Right atrium auricular region (tissue), 2 donors: ENCODE results near the gene OPTC. TPM values are rescaled to one million over a fixed set of nuclear protein-coding genes. Genes with fewer than 3 reads are reported as not detected.
"Not testable (repeated sequence)": the region's sequence is repeated elsewhere in the genome, so short reads cannot be mapped to it uniquely, and the experiment has no call there.

Experiments used
- DNase-seq: peaks from one replicate; pipeline ENCODE4 v3.0.0-alpha.2; 2019; ENCODE audit warnings: low spot score
- H3K27ac ChIP-seq, 2 donors: fragments of 200-600 bp; sonication (generic); 1 replicate in 1 of 2; 2 replicates in 1 of 2; pipeline ENCODE4 v1.5.1; 2016 to 2019
- H3K27me3 ChIP-seq, 2 donors: fragments of 200-600 bp; sonication (generic); one replicate each; pipeline versions ENCODE4 v1.5.1 to v1.6.0; 2017 to 2019
- H3K36me3 ChIP-seq: fragments of 200-600 bp; sonication (generic); one replicate; pipeline ENCODE4 v1.5.1; 2016
- H3K4me1 ChIP-seq, 2 donors: fragments of 200-600 bp; sonication (generic); one replicate each; pipeline versions ENCODE4 v1.5.1 to v1.6.0; 2017 to 2019
- H3K4me3 ChIP-seq, 2 donors: fragments of 200-600 bp; sonication (generic); 1 replicate in 1 of 2; 2 replicates in 1 of 2; pipeline ENCODE4 v1.5.1; 2017 to 2019; ENCODE audit warnings: mild to moderate bottlenecking in 1 of 2, moderate library complexity in 1 of 2
- H3K9me3 ChIP-seq, 2 donors: fragments of 200-600 bp; sonication (generic); one replicate each; pipeline ENCODE4 v1.5.1; 2019
- CTCF ChIP-seq, 2 donors: fragments of 200-600 bp; sonication (generic); IDR thresholded peaks; one replicate each; pipeline ENCODE4 v1.5.1; 2019; ENCODE audit warnings: antibody characterized with exemption in 2 of 2
- total RNA-seq, 2 donors: library from RNA; depleted of rRNA; stranded (reverse); fragments of >200 nt; gene quantifications; one replicate each; pipeline ENCODE4 v1.1.0, GENCODE V29; 2016

OPTC gene
- total RNA-seq, 2 donors from 2014 or later, result not detected

GRCh38 chr1:203516184-203516583, 22.2 kb downstream of the OPTC start:
- Histone ChIP-seq H3K4me3 (no peak overlapping the region), H3K27ac (no peak overlapping the region), H3K9me3 (no peaks in the 10 kb centered on the region), H3K27me3 (no peaks in the 10 kb centered on the region), H3K4me1 (peaks cover 0 to 46% of the 10 kb centered on the region in 2 donors), H3K36me3 (no peaks in the 10 kb centered on the region)
- no peak for DNase-seq
- no peak for TF ChIP-seq CTCF (IDR thresholded peaks at IDR 0.05)

- TF ChIP-seq CTCF (IDR thresholded peaks at IDR 0.05), result no peak
- no peak overlapping the region for H3K27ac ChIP-seq
- H3K9me3 ChIP-seq, result no peaks in the 10 kb centered on the region
- H3K4me3 ChIP-seq, result no peak overlapping the region
- H3K27me3 ChIP-seq, result no peaks in the 10 kb centered on the region
- no peaks in the 10 kb centered on the region for H3K36me3 ChIP-seq
- H3K4me1 ChIP-seq, result peaks cover 0 to 47% of the 10 kb centered on the region in 2 donors
- no peak for DNase-seq
Measured at GRCh38 chr1:203516906-203517305, 23.0 kb downstream of the OPTC start.

- H3K4me3 ChIP-seq, result no peak overlapping the region
- TF ChIP-seq CTCF (IDR thresholded peaks at IDR 0.05), result no peak
- H3K36me3 ChIP-seq, result no peaks in the 10 kb centered on the region
- H3K27me3 ChIP-seq, result no peaks in the 10 kb centered on the region
- H3K4me1 ChIP-seq, result peaks cover 0 to 46% of the 10 kb centered on the region in 2 donors
- H3K27ac ChIP-seq, result no peak overlapping the region
- DNase-seq, result no peak
- no peaks in the 10 kb centered on the region for H3K9me3 ChIP-seq
Measured at GRCh38 chr1:203517426-203518110, 23.6 kb downstream of the OPTC start.

- not testable (repeated sequence) for DNase-seq, H3K4me3 ChIP-seq, H3K9me3 ChIP-seq, H3K27me3 ChIP-seq, H3K27ac ChIP-seq, H3K36me3 ChIP-seq
- peaks cover 0 to 40% of the 10 kb centered on the region in 2 donors for H3K4me1 ChIP-seq
Measured at GRCh38 chr1:203518139-203518538, 24.2 kb downstream of the OPTC start.

GRCh38 chr1:203518541-203518940, 24.6 kb downstream of the OPTC start:
- Histone ChIP-seq H3K9me3 (no peaks in the 10 kb centered on the region), H3K4me1 (peaks cover 0 to 37% of the 10 kb centered on the region in 2 donors), H3K27me3 (no peaks in the 10 kb centered on the region), H3K27ac (no peak overlapping the region), H3K4me3 (no peak overlapping the region), H3K36me3 (no peaks in the 10 kb centered on the region)
- no peak for TF ChIP-seq CTCF (IDR thresholded peaks at IDR 0.05)
- DNase-seq, result no peak

GRCh38 chr1:203519053-203519840, 25.3 kb downstream of the OPTC start:
- H3K36me3 ChIP-seq, result no peaks in the 10 kb centered on the region
- H3K9me3 ChIP-seq, result no peaks in the 10 kb centered on the region
- no peaks in the 10 kb centered on the region for H3K27me3 ChIP-seq
- no peak overlapping the region for H3K4me3 ChIP-seq
- no peak for TF ChIP-seq CTCF (IDR thresholded peaks at IDR 0.05)
- no peak overlapping the region for H3K27ac ChIP-seq
- H3K4me1 ChIP-seq, result peaks cover 0 to 37% of the 10 kb centered on the region in 2 donors
- no peak for DNase-seq
